Body of pancreas (tissue), 4 donors: ENCODE results near the gene ILDR2. TPM values are rescaled to one million over a fixed set of nuclear protein-coding genes. Genes with fewer than 3 reads are reported as not detected.

ENCODE experiments used
- ATAC-seq: fragments of 150-250 bp; one replicate; pipeline ENCODE4 v1.9.1; 2016
- DNase-seq, 4 donors: peaks; one replicate each; pipeline ENCODE4 v3.0.0-alpha.2; 2019
- H3K27ac ChIP-seq, 4 donors: fragments of 200-600 bp; sonication (generic); 1 replicate in 3 of 4; 2 replicates in 1 of 4; pipeline versions ENCODE4 v1.5.1 to v1.6.1; 2016 to 2019; ENCODE audit warnings: mild to moderate bottlenecking in 1 of 4, mixed read lengths in 1 of 4, moderate library complexity in 1 of 4
- H3K27me3 ChIP-seq, 2 donors: fragments of 200-600 bp; sonication (generic); one replicate each; pipeline ENCODE4 v1.6.0; 2016; ENCODE audit warnings: mild to moderate bottlenecking in 1 of 2
- H3K36me3 ChIP-seq, 2 donors: fragments of 200-600 bp; sonication (generic); replicated peaks in 1 of 2; 2 replicates each; pipeline ENCODE4 v1.5.1; 2016; ENCODE audit warnings: low read depth in 2 of 2; ENCODE audit not compliant: insufficient read depth in 1 of 2
- H3K4me1 ChIP-seq: fragments of 200-600 bp; sonication (generic); one replicate; pipeline ENCODE4 v1.6.0; 2016
- H3K4me3 ChIP-seq, 2 donors: fragments of 200-600 bp; sonication (generic); 1 replicate in 1 of 2; 2 replicates in 1 of 2; pipeline ENCODE4 v1.5.1; 2016 to 2019
- H3K9me3 ChIP-seq, 3 donors: fragments of 200-600 bp; sonication (generic); 1 replicate in 2 of 3; 2 replicates in 1 of 3; pipeline ENCODE4 v1.5.1; 2016
- CTCF ChIP-seq, 7 experiments: fragments of 450-650 bp in 4 of 7; fragments of 200-600 bp in 3 of 7; sonication (generic) in 3 of 7; IDR thresholded peaks; one replicate each; pipeline ENCODE4 v1.5.1; 2016 to 2019; ENCODE audit warnings: antibody characterized with exemption in 7 of 7
- POLR2A ChIP-seq, 3 donors: fragments of 450-650 bp; IDR thresholded peaks; one replicate each; pipeline ENCODE4 v1.6.1; 2016; ENCODE audit warnings: antibody characterized with exemption in 3 of 3, mild to moderate bottlenecking in 2 of 3
- WGBS, 2 donors: methylation state at CpG; one replicate each; pipeline ENCODE4 v1.1.5; 2017; 5-methylcytosine and 5-hydroxymethylcytosine counted together
- intact Hi-C: fragments of 100-400 bp; cut with DNase I; formaldehyde crosslinking; loops from one replicate; pipeline ENCODE4 v1.15.1; 2023
- total RNA-seq, 2 donors: library from RNA; depleted of rRNA; stranded (reverse); fragments of >200 nt; gene quantifications; one replicate each; pipeline ENCODE4 v1.1.0, GENCODE V29; 2016

The ILDR2 gene
- total RNA-seq, 2 donors from 2014 or later = 0.52 to 0.66 TPM

DNA sequence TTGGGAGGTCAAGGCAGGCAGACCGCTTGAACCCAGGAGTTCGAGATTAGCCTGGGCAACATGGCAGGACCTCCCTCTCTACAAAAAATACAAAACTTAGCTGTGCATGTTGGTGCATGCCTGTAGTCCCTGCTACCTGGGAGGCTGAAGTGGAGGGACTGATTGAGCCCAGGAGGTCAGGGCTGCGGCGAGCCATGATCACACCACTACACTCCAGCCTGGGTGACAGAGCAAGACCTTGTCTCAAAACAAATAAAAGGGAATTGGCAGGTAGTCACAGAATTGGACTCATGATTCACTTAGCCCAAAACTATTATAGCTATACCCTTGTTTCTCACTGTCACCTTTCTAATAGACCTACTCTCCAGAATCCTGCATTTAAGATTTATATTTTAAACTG, 104.8 kb downstream of the ILDR2 start:
- WGBS, 2 donors = 73 to 76% methylated on average over 4 of the region's 4 CpGs
- H3K27ac ChIP-seq = no peak overlapping the region
- peaks cover 34% of the 10 kb centered on the region for H3K4me1 ChIP-seq
- no peaks in the 10 kb centered on the region for H3K36me3 ChIP-seq
- H3K9me3 ChIP-seq = no peaks in the 10 kb centered on the region
- DNase-seq (no peak), ATAC-seq (no peak)
- H3K27me3 ChIP-seq = no peaks in the 10 kb centered on the region
- intact Hi-C loops = no loop called here
- TF ChIP-seq POLR2A (IDR thresholded peaks at IDR 0.05) (no peak), CTCF (IDR thresholded peaks at IDR 0.05) (no peak)
- H3K4me3 ChIP-seq = no peak overlapping the region

GRCh38 chr1:166869318-166870099, 105.8 kb downstream of the ILDR2 start:
- no peak for DNase-seq
- Histone ChIP-seq H3K27ac (no peak overlapping the region), H3K9me3 (no peaks in the 10 kb centered on the region), H3K4me1 (peaks cover 25% of the 10 kb centered on the region), H3K27me3 (no peaks in the 10 kb centered on the region), H3K36me3 (no peaks in the 10 kb centered on the region), H3K4me3 (no peak overlapping the region)
- ATAC-seq = no peak
- TF ChIP-seq POLR2A (IDR thresholded peaks at IDR 0.05) (no peak), CTCF (IDR thresholded peaks at IDR 0.05) (no peak)
- intact Hi-C loops = no loop called here
- WGBS, 2 donors = 56 to 59% methylated on average over 3 of the region's 3 CpGs

- H3K4me1 ChIP-seq = peaks cover 18% of the 10 kb centered on the region
- DNase-seq (no peak), ATAC-seq (no peak)
- H3K27ac ChIP-seq = no peak overlapping the region
- 79 to 93% methylated on average over 7 of the region's 7 CpGs for WGBS, 2 donors
- H3K36me3 ChIP-seq = no peaks in the 10 kb centered on the region
- TF ChIP-seq CTCF (IDR thresholded peaks at IDR 0.05) = no peak
- no peak for TF ChIP-seq POLR2A (IDR thresholded peaks at IDR 0.05)
- no peaks in the 10 kb centered on the region for H3K27me3 ChIP-seq
- H3K4me3 ChIP-seq = no peak overlapping the region
- intact Hi-C loops = no loop called here
- H3K9me3 ChIP-seq = no peaks in the 10 kb centered on the region
Measured at GRCh38 chr1:166868639-166869038, 106.7 kb downstream of the ILDR2 start.

DNA sequence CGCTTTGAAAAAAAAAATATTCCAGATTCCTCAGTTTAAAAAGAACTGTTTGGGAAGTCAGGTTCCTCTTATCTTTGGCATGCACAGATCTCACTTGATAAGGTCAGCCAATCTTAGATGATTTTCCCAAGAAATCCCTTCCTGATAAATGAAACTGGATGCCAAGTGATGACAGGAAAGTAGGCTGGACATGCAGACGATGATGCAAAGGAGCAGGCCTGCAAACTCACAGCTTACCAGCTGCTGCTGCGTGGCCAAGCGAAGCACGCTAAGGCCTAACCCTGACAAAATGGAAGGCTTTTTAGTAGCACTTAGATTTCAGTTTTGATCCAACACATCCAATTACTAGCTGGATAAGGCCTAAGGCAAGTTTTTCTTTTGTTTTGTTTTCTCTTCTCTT, 109.4 kb downstream of the ILDR2 start:
- intact Hi-C loops = no loop called here
- Histone ChIP-seq H3K27ac (no peak overlapping the region), H3K36me3 (peaks cover 0 to 3% of the 10 kb centered on the region in 2 donors)

More for the DNA sequence above, 109.4 kb downstream of the ILDR2 start:
- peaks cover 12% of the 10 kb centered on the region for H3K4me1 ChIP-seq
- ATAC-seq = no peak
- no peaks in the 10 kb centered on the region for H3K27me3 ChIP-seq
- H3K4me3 ChIP-seq = no peak overlapping the region
- no peak for TF ChIP-seq POLR2A (IDR thresholded peaks at IDR 0.05)
- TF ChIP-seq CTCF (IDR thresholded peaks at IDR 0.05) = no peak
- DNase-seq = no peak
- WGBS, 2 donors = 84 to 88% methylated on average over 5 of the region's 5 CpGs
- H3K9me3 ChIP-seq = no peaks in the 10 kb centered on the region
